Parathyroid adenoma (tissue), 2 donors: ENCODE measurements around the gene SIRT3.
A peak's percentile ranks its signal among the peaks of the same experiment; 100 is the strongest.

Source experiments
- H2AFZ ChIP-seq: fragments of 300-600 bp; sonication (generic); one replicate; pipeline ENCODE4 v1.7.0; 2017; ENCODE audit warnings: antibody characterized with exemption, mild to moderate bottlenecking
- H3K27ac ChIP-seq: fragments of 300-600 bp; sonication (generic); one replicate; pipeline ENCODE4 v1.7.0; 2017
- H3K27me3 ChIP-seq: fragments of 300-600 bp; sonication (generic); one replicate; pipeline ENCODE4 v1.7.0; 2017; ENCODE audit warnings: low read length; ENCODE audit not compliant: control insufficient read depth, insufficient read depth
- H3K36me3 ChIP-seq: fragments of 300-600 bp; sonication (generic); one replicate; pipeline ENCODE4 v1.7.0; 2017; ENCODE audit warnings: low read length; ENCODE audit not compliant: control insufficient read depth, insufficient read depth
- H3K4me1 ChIP-seq: fragments of 300-600 bp; sonication (generic); one replicate; pipeline ENCODE4 v1.7.0; 2017; ENCODE audit warnings: control low read depth
- H3K4me2 ChIP-seq: fragments of 300-600 bp; sonication (generic); one replicate; pipeline ENCODE4 v1.7.0; 2017; ENCODE audit warnings: low read length
- H3K4me3 ChIP-seq: fragments of 300-600 bp; sonication (generic); one replicate; pipeline ENCODE4 v1.7.0; 2017; ENCODE audit warnings: low read depth, low read length
- H3K79me2 ChIP-seq: fragments of 300-600 bp; sonication (generic); one replicate; pipeline ENCODE4 v1.7.0; 2017; ENCODE audit warnings: control low read depth
- H3K9ac ChIP-seq: fragments of 300-600 bp; sonication (generic); one replicate; pipeline ENCODE4 v1.7.0; 2017; ENCODE audit warnings: mild to moderate bottlenecking
- H3K9me3 ChIP-seq: fragments of 300-600 bp; sonication (generic); one replicate; pipeline ENCODE4 v1.7.0; 2017; ENCODE audit warnings: low read length; ENCODE audit not compliant: control insufficient read depth
- CTCF ChIP-seq: fragments of 300-600 bp; sonication (generic); IDR thresholded peaks from one replicate; pipeline ENCODE4 v1.7.0; 2017; ENCODE audit warnings: antibody characterized with exemption, mild to moderate bottlenecking
- donor health status: primary hyperparathyroidism.

Gene SIRT3

GRCh38 chr11:280706-281485 lies 44.8 kb upstream of the SIRT3 start:
- no peak overlapping the region for H2AFZ ChIP-seq
- H3K27ac ChIP-seq, result no peak overlapping the region
- no peak for TF ChIP-seq CTCF
- no peaks in the 10 kb centered on the region for H3K79me2 ChIP-seq
- H3K9me3 ChIP-seq, result no peaks in the 10 kb centered on the region
- no peak overlapping the region for H3K9ac ChIP-seq
- H3K36me3 ChIP-seq, result no peaks in the 10 kb centered on the region
- no peaks in the 10 kb centered on the region for H3K4me1 ChIP-seq
- no peak overlapping the region for H3K4me2 ChIP-seq
- no peaks in the 10 kb centered on the region for H3K27me3 ChIP-seq
- no peak overlapping the region for H3K4me3 ChIP-seq

GRCh38 chr11:279966-280705 lies 44.0 kb upstream of the SIRT3 start:
- Histone ChIP-seq H3K4me1 (no peaks in the 10 kb centered on the region), H3K36me3 (no peaks in the 10 kb centered on the region), H3K9me3 (no peaks in the 10 kb centered on the region), H3K4me3 (no peak overlapping the region), H3K27me3 (no peaks in the 10 kb centered on the region), H3K79me2 (no peaks in the 10 kb centered on the region), H3K27ac (no peak overlapping the region), H2AFZ (peak overlapping the region; percentile 7), H3K9ac (no peak overlapping the region), H3K4me2 (no peak overlapping the region)
- no peak for TF ChIP-seq CTCF

GRCh38 chr11:279040-279965 lies 43.2 kb upstream of the SIRT3 start:
- Histone ChIP-seq H3K27me3 (no peaks in the 10 kb centered on the region), H3K4me3 (no peak overlapping the region), H3K27ac (no peak overlapping the region)

More at GRCh38 chr11:279040-279965, 43.2 kb upstream of the SIRT3 start:
- Histone ChIP-seq H3K79me2 (no peaks in the 10 kb centered on the region), H3K9ac (no peak overlapping the region), H2AFZ (no peak overlapping the region), H3K4me1 (no peaks in the 10 kb centered on the region), H3K4me2 (no peak overlapping the region), H3K9me3 (no peaks in the 10 kb centered on the region), H3K36me3 (no peaks in the 10 kb centered on the region)
- no peak for TF ChIP-seq CTCF
